ENCODE results near the gene SDR39U1.
"Not testable (repeated sequence)": the region's sequence is repeated elsewhere in the genome, so short reads cannot be mapped to it uniquely, and the experiment has no call there.

The SDR39U1 gene

GRCh38 chr14:24442240-24443052 is at the start of gene SDR39U1:
Gene SDR39U1, minus strand, starts transcription at chr14:24442776. Its CDS starts 7 bp downstream, at chr14:24442769.
- DNase-seq = peak; percentile 99

GRCh38 chr14:24491586-24492408 is 49.2 kb upstream of the SDR39U1 start:
- not testable (repeated sequence) for DNase-seq

- DNase-seq = peak in 1 of 2 donors; percentile 49
Measured at GRCh38 chr14:24483604-24484252, 41.2 kb upstream of the SDR39U1 start.

GRCh38 chr14:24482699-24483303 is 40.2 kb upstream of the SDR39U1 start:
- not testable (repeated sequence) for DNase-seq

GRCh38 chr14:24481622-24482324 is 39.2 kb upstream of the SDR39U1 start:
- peak; percentile 53 for DNase-seq

GRCh38 chr14:24479999-24480398 is 37.4 kb upstream of the SDR39U1 start:
- not testable (repeated sequence) for DNase-seq

GRCh38 chr14:24475261-24475660 is 32.7 kb upstream of the SDR39U1 start:
- DNase-seq = no peak

GRCh38 chr14:24473211-24473610 is 30.6 kb upstream of the SDR39U1 start:
- no peak for DNase-seq

GRCh38 chr14:24470450-24470849 is 27.9 kb upstream of the SDR39U1 start:
- DNase-seq = not testable (repeated sequence)

- DNase-seq = no peak
Measured at GRCh38 chr14:24465805-24466204, 23.2 kb upstream of the SDR39U1 start.

- no peak for DNase-seq
Measured at GRCh38 chr14:24465368-24465767, 22.8 kb upstream of the SDR39U1 start.

GRCh38 chr14:24463884-24464785 is 21.6 kb upstream of the SDR39U1 start:
- DNase-seq = no peak

- no peak for DNase-seq
Measured at GRCh38 chr14:24463017-24463883, 20.7 kb upstream of the SDR39U1 start.

GRCh38 chr14:24461336-24461735 is 18.8 kb upstream of the SDR39U1 start:
- DNase-seq = no peak

- DNase-seq = no peak
Measured at GRCh38 chr14:24459331-24459730, 16.8 kb upstream of the SDR39U1 start.

- DNase-seq = no peak
Measured at GRCh38 chr14:24458736-24459135, 16.2 kb upstream of the SDR39U1 start.

GRCh38 chr14:24456980-24457379 is 14.4 kb upstream of the SDR39U1 start:
- DNase-seq = no peak

GRCh38 chr14:24450828-24451227 is 8.3 kb upstream of the SDR39U1 start:
- not testable (repeated sequence) for DNase-seq

- DNase-seq = no peak
Measured at GRCh38 chr14:24443053-24443665, 583 bp upstream of the SDR39U1 start.

- DNase-seq = no peak
Measured at GRCh38 chr14:24441904-24442239, 704 bp downstream of the SDR39U1 start.
